ENCODE results near the gene PUS7L. TPM values are rescaled to one million over a fixed set of nuclear protein-coding genes. Genes with fewer than 3 reads are reported as not detected.

Gene PUS7L
- total and polyA plus RNA-seq, 2 experiments from 2014 or later = 36.0 to 66.1 TPM

- TF ChIP-seq REST (IDR thresholded peaks at IDR 0.05; ENCODE audit: unreplicated experiment) = no peak
- TF ChIP-seq POLR2AphosphoS5 (IDR thresholded peaks at IDR 0.05; ENCODE audit: low read depth) = no peak
- no peak for TF ChIP-seq ZNF114 (CRISPR knock-in tag; IDR thresholded peaks at IDR 0.05)
- TF ChIP-seq ZNF462 (CRISPR knock-in tag; IDR thresholded peaks at IDR 0.05) = no peak
Measured at GRCh38 chr12:43762596-43762995, 4.0 kb upstream of the PUS7L start (continued).

- ATAC-seq (no peak), DNase-seq (ENCODE audit: low spot score) (no peak)
- H3K4me1 Mint-ChIP-seq = peaks cover 46% of the 10 kb centered on the region
- H3K36me3 Mint-ChIP-seq (ENCODE audit: low read depth) = peaks cover 5% of the 10 kb centered on the region; the same call in 2 of the 3 replicates
- H4K20me1 ChIP-seq (replicated peaks; ENCODE audit: insufficient read depth) = no peaks in the 10 kb centered on the region
- H3K27ac ChIP-seq (ENCODE audit: low read depth) = peak overlapping the region; percentile 97
- peak overlapping the region; percentile 31; the same call in 1 of the 2 replicates for H3K4me2 ChIP-seq
- no peaks in the 10 kb centered on the region for H3K36me3 ChIP-seq (ENCODE audit: insufficient read depth)
- peaks cover 9% of the 10 kb centered on the region for H3K27me3 Mint-ChIP-seq (ENCODE audit: insufficient read depth, low read depth, poor library complexity)
- H3K4me3 ChIP-seq = no peak overlapping the region
- peak overlapping the region; percentile 85 for H3K27ac Mint-ChIP-seq
- no peaks in the 10 kb centered on the region for H3K27me3 ChIP-seq (ENCODE audit: insufficient read depth)
- no peak overlapping the region for H2AFZ ChIP-seq
- H3K9me3 Mint-ChIP-seq = no peaks in the 10 kb centered on the region; the same call in 2 of the 3 replicates
- H3F3A ChIP-seq (replicated peaks; ENCODE audit: low read depth) = no peaks in the 10 kb centered on the region
- peaks cover 24% of the 10 kb centered on the region for H3K79me2 ChIP-seq (replicated peaks; ENCODE audit: insufficient read depth)
- H3K4me3 Mint-ChIP-seq = no peak overlapping the region
- H3K4me1 ChIP-seq (ENCODE audit: insufficient read depth) = peaks cover 48% of the 10 kb centered on the region
- H3K9me2 ChIP-seq (ENCODE audit: insufficient read depth) = no peaks in the 10 kb centered on the region
- TF ChIP-seq ETS1 (IDR thresholded peaks at IDR 0.05) (no peak), NANOG (IDR thresholded peaks at IDR 0.05; ENCODE audit: borderline replicate concordance) (no peak), POLR2AphosphoS5 (IDR thresholded peaks at IDR 0.05; ENCODE audit: low read depth) (no peak)
Measured at GRCh38 chr12:43761500-43761899, 2.9 kb upstream of the PUS7L start.

Measured in GM23338 (cell line).